Activated CD8-positive, alpha-beta memory T cell treated with anti-CD3 and anti-CD28 coated beads, Interleukin-2, amount 50 U/mL, for 1 hour (primary cell): ENCODE data around the gene PTCRA.

Experiments
- DNase-seq: peaks from one replicate; pipeline ENCODE4 v3.0.0-alpha.2; 2020; ENCODE audit errors: extremely low read depth

Gene PTCRA

DNA sequence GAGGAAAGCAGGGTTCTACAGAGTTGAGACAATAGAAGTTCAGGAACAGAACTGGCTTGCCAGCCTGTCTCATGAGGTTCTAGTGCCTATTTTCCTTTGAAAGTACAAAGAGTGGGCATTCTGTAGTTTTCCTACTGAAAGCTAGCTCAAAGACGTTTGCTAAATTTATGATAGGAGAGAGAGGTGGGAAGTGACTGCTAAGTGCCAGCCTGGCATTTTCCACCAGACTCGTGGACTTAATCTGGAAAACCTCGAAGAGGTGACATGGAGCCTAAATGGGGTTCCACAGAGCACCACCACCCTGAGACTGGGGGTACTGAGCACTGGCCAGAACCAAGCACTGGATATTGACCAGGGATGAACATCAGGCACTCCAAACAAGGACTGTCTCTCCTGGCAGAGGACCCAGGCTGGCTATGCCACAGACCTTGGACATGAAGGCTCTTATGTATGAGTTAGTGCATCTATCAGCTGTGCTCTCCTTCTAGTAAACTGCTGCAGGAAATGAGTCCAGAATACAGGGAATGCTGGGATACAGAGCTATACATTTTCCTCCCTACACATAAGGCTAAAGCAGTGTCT, 56.0 kb downstream of the PTCRA start:
- no peak for DNase-seq

DNA sequence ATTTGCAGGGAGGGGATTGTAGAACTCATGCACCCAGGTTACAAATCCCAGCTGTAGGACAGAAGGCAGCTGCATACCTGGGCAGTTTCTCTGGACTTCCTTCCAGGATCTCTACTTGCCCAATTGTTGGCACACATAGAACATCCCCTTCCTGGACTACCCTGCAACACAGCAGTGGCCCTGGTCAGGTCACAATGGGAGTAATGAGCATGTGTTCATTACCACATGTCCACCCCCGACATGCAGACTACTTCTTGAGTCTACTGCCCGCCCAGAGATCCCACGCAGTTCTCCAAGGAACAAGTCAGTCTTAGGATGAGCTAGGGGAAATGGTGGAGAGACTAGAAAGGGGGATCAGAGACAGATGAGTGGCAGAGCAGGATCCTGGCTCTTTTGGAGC, 58.1 kb downstream of the PTCRA start:
- no peak for DNase-seq

DNA sequence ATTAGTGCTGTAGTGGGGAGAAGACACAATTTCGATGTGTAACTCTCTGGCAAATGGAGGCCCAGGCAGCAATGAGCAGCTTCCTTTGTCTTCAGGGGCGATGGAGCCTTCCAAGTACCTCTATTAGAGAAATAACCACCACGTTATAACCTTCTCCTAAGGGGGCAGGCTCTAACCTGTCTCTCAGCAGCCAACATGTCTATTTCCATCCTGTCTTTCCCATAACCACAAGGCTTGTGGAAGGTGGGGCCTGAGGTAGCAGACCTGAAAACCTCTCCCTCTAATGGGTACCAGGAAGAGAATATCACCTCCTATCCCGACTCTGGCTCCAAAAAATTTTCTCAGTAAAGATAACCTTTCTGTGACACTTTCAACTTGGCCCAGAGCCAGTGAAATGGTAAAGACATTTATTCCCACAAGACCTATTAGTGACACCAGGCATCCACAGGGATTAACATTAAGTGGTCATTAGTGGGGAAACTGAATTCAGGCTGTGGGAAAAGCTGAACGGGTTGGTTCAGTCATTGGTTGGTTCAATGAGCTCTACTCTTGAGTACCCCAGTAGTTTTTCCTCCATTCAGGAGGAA, 59.2 kb downstream of the PTCRA start:
- DNase-seq: no peak
